Left cardiac atrium (tissue), 4 donors: ENCODE results near the gene PRR30. TPM values are rescaled to one million over a fixed set of nuclear protein-coding genes. Genes with fewer than 3 reads are reported as not detected.
"Not testable (repeated sequence)": the region's sequence is repeated elsewhere in the genome, so short reads cannot be mapped to it uniquely, and the experiment has no call there.

Source experiments
- ATAC-seq, 2 donors: fragments of 200-7000 bp; cut with Tn5 transposase; one replicate each; pipeline ENCODE4 v1.9.1; 2020; ENCODE audit warnings: mild to moderate bottlenecking in 2 of 2, moderate library complexity in 2 of 2
- DNase-seq: peaks from one replicate; pipeline ENCODE4 v3.0.0-alpha.2; 2020
- intact Hi-C, 2 donors: fragments of 100-400 bp; cut with DNase I; formaldehyde crosslinking; loops; one replicate each; pipeline versions ENCODE4 v1.14.1 to v1.15.1; 2022 to 2023
- total RNA-seq, 2 donors: library from RNA; stranded (reverse); fragmentation: NEBNext Ultra II Directional; extraction: Animal tissue kit (Norgen Biotek cat#: 25700); gene quantifications; one replicate each; pipeline ENCODE4 v1.2.1, GENCODE V29; 2021
- donor health status: DM: no; HTN: yes; CAD: no.
- donor health status: DM: no; HTN: yes; CAD: no; lungs with severe emphysema.
- donor health status: DM: yes; HTN: yes; CAD: no.
- donor health status: Dilated cardiomyopathy.

PRR30 gene
- total RNA-seq, 2 donors from 2014 or later = not detected

DNA sequence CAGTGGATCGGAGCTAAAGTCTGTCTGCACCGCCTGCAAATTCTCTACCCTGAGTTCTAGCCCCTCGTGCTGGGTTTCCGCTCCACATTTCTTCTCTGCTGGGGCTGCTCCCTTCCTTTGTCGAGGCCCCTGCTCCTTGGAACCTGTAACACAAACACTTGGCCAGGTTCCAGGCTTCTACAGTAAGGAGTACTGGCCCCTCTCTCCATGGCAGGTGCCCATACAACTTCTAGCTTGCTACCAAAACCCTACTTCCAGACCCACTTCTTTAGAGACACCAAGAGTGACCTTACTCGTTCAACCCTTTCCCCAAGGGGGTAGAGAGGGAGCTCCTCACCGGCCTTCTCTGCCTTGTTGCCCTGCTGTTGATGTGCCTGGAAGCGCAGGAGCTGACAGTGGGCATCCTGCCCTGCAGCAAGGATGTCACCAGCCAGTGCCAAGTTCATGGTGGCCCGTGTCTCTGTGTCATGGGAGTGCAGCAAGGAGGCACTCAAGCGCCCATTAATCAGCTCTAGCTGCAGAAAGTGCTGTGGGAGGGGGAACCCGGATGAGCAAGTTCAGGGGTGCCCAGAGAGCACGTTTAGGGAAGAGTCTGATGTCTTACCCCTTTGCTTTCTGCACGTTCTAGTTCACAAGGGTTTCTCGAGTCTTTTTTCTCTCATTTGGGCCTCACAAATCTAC, 5.9 kb downstream of the PRR30 start:
- intact Hi-C loops = no loop called here
- no peak for ATAC-seq

DNA sequence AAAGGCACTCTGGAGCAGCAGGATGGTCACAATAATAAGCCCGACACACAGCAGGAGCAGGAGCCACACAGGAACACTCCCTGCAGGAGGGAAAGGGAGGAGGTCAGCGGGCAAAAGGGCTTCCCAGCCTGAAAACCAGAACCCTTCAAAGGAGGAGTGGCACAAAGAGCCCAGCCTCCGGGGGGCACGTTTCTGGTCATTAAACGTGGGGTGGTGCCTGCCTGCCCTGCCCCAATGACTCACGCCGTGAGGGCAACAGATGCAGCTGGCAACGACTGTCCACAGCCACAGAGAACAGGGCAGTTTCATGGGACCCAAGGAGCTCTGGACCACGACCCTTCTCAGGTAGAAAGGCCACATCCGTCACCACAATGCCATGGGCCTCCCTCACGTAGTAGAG, 7.8 kb downstream of the PRR30 start:
- DNase-seq = no peak
- intact Hi-C loops = no loop called here
- no peak for ATAC-seq

More for the DNA sequence above, 5.9 kb downstream of the PRR30 start:
- no peak for DNase-seq

DNA sequence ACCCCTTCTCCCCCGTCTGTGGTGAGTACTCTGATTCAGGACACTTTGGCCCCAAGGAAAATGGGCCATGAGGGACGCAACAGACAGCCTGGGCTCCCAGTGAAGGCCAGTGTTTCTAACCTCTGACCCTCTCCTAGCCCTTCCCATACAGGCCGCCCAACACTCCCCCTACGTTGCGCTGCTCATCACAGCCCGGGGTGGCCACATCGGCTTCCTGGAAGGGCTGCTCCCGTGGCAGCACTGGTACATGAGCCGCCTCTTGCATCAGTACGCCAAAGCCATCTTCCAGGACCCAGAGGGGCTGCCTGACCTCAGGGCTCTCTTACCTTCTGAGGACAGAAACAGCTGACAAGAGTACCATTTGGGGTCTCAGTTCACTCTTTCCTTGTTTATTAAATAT, 8.8 kb downstream of the PRR30 start:
- DNase-seq (no peak), ATAC-seq (no peak)
- intact Hi-C loops = no loop called here

- ATAC-seq = no peak
- intact Hi-C loops = no loop called here
- no peak for DNase-seq
These were observed 10.3 kb downstream of the PRR30 start for GRCh38 chr2:27128668-27129571.

GRCh38 chr2:27127883-27128667, 11.1 kb downstream of the PRR30 start:
- intact Hi-C loops = no loop called here
- ATAC-seq (no peak), DNase-seq (no peak)

GRCh38 chr2:27126252-27126710, 12.9 kb downstream of the PRR30 start:
- ATAC-seq = peak; percentile 4 to 62
- DNase-seq = no peak
- intact Hi-C loops = no loop called here

DNA sequence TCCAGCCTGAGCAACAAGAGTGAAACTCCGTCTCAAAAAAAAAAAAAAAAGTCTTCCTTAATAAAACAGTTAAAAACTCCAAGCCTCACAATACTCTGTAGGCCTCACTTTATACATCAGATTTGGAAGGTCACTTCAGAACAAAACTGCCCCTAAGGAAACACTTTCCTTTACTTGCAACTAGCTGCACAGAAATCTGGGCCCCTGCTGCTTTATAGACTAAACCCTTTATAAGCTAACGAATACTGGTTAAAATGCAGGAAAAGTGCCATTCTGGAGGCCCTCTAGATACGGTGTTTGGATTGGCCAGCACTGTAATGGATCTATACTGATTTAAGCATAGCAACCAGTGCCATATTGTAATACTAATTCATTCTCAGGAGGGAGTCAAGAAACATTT, 14.1 kb downstream of the PRR30 start:
- intact Hi-C loops = no loop called here
- DNase-seq (no peak), ATAC-seq (no peak)

GRCh38 chr2:27123302-27124150, 15.7 kb downstream of the PRR30 start, which contains the start of gene ABHD1:
TSS of gene ABHD1 (plus strand) at chr2:27123815. CDS start at chr2:27123949, 134 bp downstream.
- peak; percentile 74 for DNase-seq
- ATAC-seq = peak; percentile 84 to 86
- intact Hi-C loops = no loop called here

GRCh38 chr2:27122791-27123190, 16.4 kb downstream of the PRR30 start:
- no peak for ATAC-seq
- intact Hi-C loops = no loop called here
- DNase-seq = no peak

DNA sequence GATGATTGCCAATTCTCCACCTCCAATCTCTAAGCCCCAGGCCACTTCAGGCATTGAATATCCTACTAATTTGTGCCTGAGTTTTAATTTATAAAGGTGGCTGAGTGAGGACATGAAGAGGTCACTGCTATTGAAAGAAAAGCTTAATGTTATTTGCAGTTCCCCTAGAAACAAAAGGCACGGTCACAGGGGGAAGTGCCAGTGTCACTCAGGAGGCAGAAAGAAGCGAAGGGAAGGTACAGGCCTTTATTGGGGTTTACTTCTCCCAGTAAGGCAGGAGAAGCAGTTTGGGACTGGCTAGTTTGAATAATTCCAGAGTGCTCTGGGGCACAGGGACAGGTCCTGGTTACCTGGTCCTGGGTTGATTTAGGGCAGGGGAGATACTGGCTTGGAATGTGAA, 17.3 kb downstream of the PRR30 start:
- ATAC-seq (no peak), DNase-seq (no peak)
- intact Hi-C loops = no loop called here

GRCh38 chr2:27119330-27119670, 19.9 kb downstream of the PRR30 start:
- ATAC-seq, intact Hi-C loops, DNase-seq: not testable (repeated sequence)

GRCh38 chr2:27118525-27119329, 20.5 kb downstream of the PRR30 start, which contains the start of gene CGREF1:
TSS of gene CGREF1 (minus strand) at chr2:27119128. CDS start at chr2:27104366, 14,762 bp downstream.
- ATAC-seq = peak; percentile 20 to 28
- intact Hi-C loops = no loop called here
- no peak for DNase-seq

DNA sequence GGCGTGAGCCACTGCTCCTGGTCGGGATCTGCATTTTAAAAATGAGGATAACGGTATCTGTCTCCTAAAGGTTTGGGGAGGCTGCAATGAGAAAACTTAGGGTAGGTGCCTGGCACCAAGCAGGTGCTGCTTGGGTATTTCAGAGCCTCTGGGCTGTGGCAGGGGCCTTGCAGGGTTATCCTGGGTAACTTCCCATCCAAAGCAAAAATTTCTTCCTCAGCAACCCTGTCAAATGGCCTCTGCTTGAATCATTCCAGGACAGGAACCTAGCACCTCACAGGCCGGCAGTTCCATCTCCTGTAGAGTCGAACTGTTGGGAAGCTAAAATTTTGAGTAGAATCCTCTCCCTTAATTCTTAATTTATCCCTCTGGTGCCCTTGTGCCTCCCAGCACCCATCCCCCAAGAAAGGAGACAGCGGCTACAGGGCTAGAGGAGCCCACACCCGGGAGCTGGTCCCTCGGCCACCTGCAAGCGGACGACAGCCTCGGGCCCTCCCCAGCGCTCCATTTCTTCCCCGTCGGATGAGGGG, 21.1 kb downstream of the PRR30 start:
- no peak for ATAC-seq
- intact Hi-C loops = no loop called here
- no peak for DNase-seq

GRCh38 chr2:27115519-27115918, 23.7 kb downstream of the PRR30 start:
- no peak for ATAC-seq
- DNase-seq = no peak
- intact Hi-C loops = no loop called here

- ATAC-seq, intact Hi-C loops, DNase-seq: not testable (repeated sequence)
These were observed 27.7 kb downstream of the PRR30 start for GRCh38 chr2:27111392-27112078.

GRCh38 chr2:27110603-27111352, 28.4 kb downstream of the PRR30 start:
- DNase-seq, intact Hi-C loops, ATAC-seq: not testable (repeated sequence)
